ENCODE results near the gene CYLC1.

CYLC1 gene

GRCh38 chrX:83860846-83861245, at the start of gene CYLC1:
TSS of gene CYLC1 (plus strand) at chrX:83861146. CDS start at chrX:83861183, 37 bp downstream.
- no peak for DNase-seq (ENCODE audit: low read depth)

- no peak for DNase-seq (ENCODE audit: low read depth)
Observed at GRCh38 chrX:83819304-83819703, 41.6 kb upstream of the CYLC1 start.

- no peak for DNase-seq (ENCODE audit: low read depth)
Observed at GRCh38 chrX:83829874-83830273, 31.1 kb upstream of the CYLC1 start.

- DNase-seq (ENCODE audit: low read depth) = no peak
Observed at GRCh38 chrX:83845397-83845796, 15.5 kb upstream of the CYLC1 start.

- DNase-seq (ENCODE audit: low read depth) = no peak
Observed at GRCh38 chrX:83847339-83847738, 13.6 kb upstream of the CYLC1 start.

DNA sequence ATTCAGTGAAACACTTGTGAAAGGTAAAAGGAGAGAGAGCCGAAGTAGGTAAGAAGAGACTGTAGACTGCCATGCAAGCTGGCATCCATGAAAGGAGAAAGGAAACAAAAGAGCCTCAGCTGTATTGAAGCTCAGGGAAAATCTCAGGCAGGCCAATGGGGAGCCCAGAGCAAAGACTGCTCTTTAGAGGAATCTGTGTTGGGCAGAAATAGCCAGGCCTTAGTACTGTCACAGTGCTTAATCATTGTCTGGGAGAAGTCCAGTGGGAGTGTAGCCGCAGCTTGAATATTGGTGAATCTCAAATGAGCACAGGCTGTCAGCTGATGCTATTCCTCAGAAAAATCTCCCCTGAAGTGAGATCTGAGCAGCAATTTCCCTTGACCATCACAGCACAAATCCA, 27.6 kb downstream of the CYLC1 start:
- DNase-seq (ENCODE audit: low read depth) = no peak

DNA sequence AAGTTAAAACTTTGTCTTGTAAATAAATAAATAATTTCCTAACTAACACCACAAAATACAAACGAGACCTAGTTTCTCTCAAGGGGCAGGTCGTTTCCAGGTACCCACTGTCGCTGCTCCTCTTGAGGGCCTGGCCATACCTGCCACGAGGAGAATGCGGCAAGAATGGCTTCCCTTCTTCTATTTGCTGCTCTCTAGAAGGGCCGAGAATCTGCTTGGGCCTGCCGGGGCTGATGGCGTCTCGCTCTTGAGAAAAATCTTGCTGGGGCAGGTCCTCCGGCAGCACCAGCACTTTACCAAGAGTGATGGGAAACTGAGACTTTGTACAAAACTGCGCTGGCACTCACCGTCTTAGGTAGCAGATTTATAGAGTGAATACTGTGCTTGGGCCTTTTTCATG, 31.5 kb downstream of the CYLC1 start:
- DNase-seq (ENCODE audit: low read depth) = no peak

GRCh38 chrX:83906921-83907320, 46.0 kb downstream of the CYLC1 start:
- no peak for DNase-seq (ENCODE audit: low read depth)

- DNase-seq (ENCODE audit: low read depth) = no peak
Observed at GRCh38 chrX:83916525-83916924, 55.6 kb downstream of the CYLC1 start.

DNA sequence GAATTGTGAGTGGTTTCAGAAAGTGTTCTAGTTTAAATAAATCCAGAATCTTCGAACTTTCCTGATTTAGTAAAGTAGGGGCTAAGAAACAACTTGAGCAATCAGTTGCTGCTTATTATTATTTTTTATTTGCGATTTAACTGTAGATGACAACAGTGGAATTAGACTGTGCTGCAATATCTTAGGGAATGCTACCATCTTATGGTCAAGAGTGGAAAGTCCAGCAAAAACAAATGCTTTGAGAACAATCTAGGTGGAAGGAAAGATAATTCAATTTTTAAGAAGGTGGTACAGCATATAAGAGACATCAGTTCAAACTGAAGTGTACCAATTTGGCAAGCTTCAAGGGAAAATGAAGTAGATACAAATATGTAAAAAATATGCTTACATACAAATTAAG, 73.3 kb downstream of the CYLC1 start:
- no peak for DNase-seq (ENCODE audit: low read depth)
